SK-N-SH treated with all-trans-retinoic acid at 6 μM for 48 hours (cell line): Measurements from ENCODE around the gene AIMP2.
"Not testable (repeated sequence)": the region's sequence is repeated elsewhere in the genome, so short reads cannot be mapped to it uniquely, and the experiment has no call there.

ENCODE experiments used
- ESRRG ChIP-seq: fragments of 250-450 bp; sonication (Bioruptor Pico); IDR thresholded peaks from 2 replicates; pipeline ENCODE4 v1.6.1; 2021; ENCODE audit warnings: mild to moderate bottlenecking
- GLIS3 ChIP-seq: fragments of 250-450 bp; sonication (Bioruptor Pico); IDR thresholded peaks from 2 replicates; pipeline ENCODE4 v1.5.0; 2020; ENCODE audit warnings: mild to moderate bottlenecking, moderate library complexity
- OSR1 ChIP-seq: fragments of 250-450 bp; sonication (Bioruptor Pico); IDR thresholded peaks from 2 replicates; pipeline ENCODE4 v1.8.0; 2022; ENCODE audit warnings: moderate library complexity, mild to moderate bottlenecking, inconsistent platforms
- PATZ1 ChIP-seq: fragments of 250-450 bp; sonication (Bioruptor Pico); IDR thresholded peaks from 2 replicates; pipeline ENCODE4 v1.8.0; 2020; ENCODE audit warnings: mild to moderate bottlenecking, moderate library complexity, borderline replicate concordance
- POU6F1 ChIP-seq: fragments of 250-450 bp; sonication (Bioruptor Pico); IDR thresholded peaks from 2 replicates; pipeline ENCODE4 v1.8.0; 2021; ENCODE audit warnings: low read depth, mild to moderate bottlenecking, moderate library complexity, borderline replicate concordance
- RARB ChIP-seq: fragments of 250-450 bp; sonication (Bioruptor Pico); IDR thresholded peaks from 2 replicates; pipeline ENCODE4 v1.8.0; 2021; ENCODE audit warnings: mild to moderate bottlenecking, moderate library complexity
- TCF4 ChIP-seq: fragments of 250-450 bp; sonication (Bioruptor Pico); IDR thresholded peaks from 2 replicates; pipeline ENCODE4 v1.8.0; 2021; ENCODE audit warnings: mild to moderate bottlenecking, moderate library complexity, borderline replicate concordance
- ZFP3 ChIP-seq: fragments of 250-450 bp; sonication (Bioruptor Pico); IDR thresholded peaks from 2 replicates; pipeline ENCODE4 v1.5.0; 2020; ENCODE audit warnings: mild to moderate bottlenecking, moderate library complexity
- ZFP30 ChIP-seq: fragments of 450-650 bp; formaldehyde crosslinking; IDR thresholded peaks from 2 replicates; pipeline ENCODE4 v1.5.0; 2022; ENCODE audit warnings: mild to moderate bottlenecking, moderate library complexity
- ZNF8 ChIP-seq: fragments of 450-650 bp; formaldehyde crosslinking; IDR thresholded peaks from 2 replicates; pipeline ENCODE4 v1.5.0; 2020; ENCODE audit warnings: mild to moderate bottlenecking, moderate library complexity

GRCh38 chr7:5970347-5970911, 38.6 kb upstream of the AIMP2 start, which contains the start of gene RSPH10B:
- TF ChIP-seq ZFP30 (CRISPR knock-in tag); ZFP3; ZNF8; OSR1 (CRISPR knock-in tag); PATZ1 (CRISPR knock-in tag); GLIS3; ESRRG (CRISPR knock-in tag); POU6F1; RARB; TCF4 (CRISPR knock-in tag): not testable (repeated sequence)
